T-helper 2 cell treated with Interferon-gamma antibody and Interleukin-4, amounts not matched to agents 100 ng/mL and 5 ng/mL, for 36 hours (primary cell): Measurements from ENCODE around the gene ABHD14A. TPM values are rescaled to one million over a fixed set of nuclear protein-coding genes. Genes with fewer than 3 reads are reported as not detected.
"Not testable (repeated sequence)": the region's sequence is repeated elsewhere in the genome, so short reads cannot be mapped to it uniquely, and the experiment has no call there.

Source experiments
- intact Hi-C: fragments of 100-400 bp; cut with micrococcal nuclease; formaldehyde crosslinking; loops from one replicate; pipeline ENCODE4 v1.15.1; 2023
- total RNA-seq: library from RNA; stranded (reverse); gene quantifications from 2 replicates; pipeline ENCODE4 v1.2.3, GENCODE V29; 2022

ABHD14A gene
- total RNA-seq, result 11.2 and 16.9 TPM in 2 replicates

GRCh38 chr3:51974963-51975851 lies at the start of gene ABHD14A:
Gene ABHD14A, plus strand, starts transcription at chr3:51975064. Its CDS starts 72 bp downstream, at chr3:51975136.
- intact Hi-C loops, result loop anchor here (1.0 kb wide), 3 partner anchors 8 to 80 kb away; partner anchors contain the start of genes ACY1 and PARP3

GRCh38 chr3:51927061-51927977 lies 47.5 kb upstream of the ABHD14A start:
- intact Hi-C loops, result no loop called here

- intact Hi-C loops, result no loop called here
These were observed 46.4 kb upstream of the ABHD14A start for GRCh38 chr3:51928438-51928837.

DNA sequence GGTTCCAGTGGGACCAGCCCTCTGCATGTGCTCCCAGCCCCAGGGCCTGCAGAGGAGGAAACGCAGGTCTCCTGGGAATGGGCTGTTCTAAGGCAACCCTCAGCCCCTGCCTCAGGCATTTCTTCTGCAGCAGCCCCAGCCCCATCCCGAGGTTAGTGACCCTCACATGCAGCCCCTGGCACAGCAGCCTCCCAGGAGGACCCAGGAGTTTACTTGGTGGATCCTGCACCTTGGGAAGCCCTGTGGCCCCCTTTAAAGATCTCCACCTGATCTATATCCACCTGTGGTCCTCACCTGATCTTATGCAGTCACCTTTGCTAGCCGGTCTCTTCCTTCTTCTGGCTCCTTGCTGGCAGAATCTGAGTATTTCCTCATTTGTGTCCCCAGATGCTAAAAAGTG lies 45.9 kb upstream of the ABHD14A start:
- intact Hi-C loops, result not testable (repeated sequence)

GRCh38 chr3:51929420-51930003 lies 45.4 kb upstream of the ABHD14A start:
- intact Hi-C loops, result no loop called here

DNA sequence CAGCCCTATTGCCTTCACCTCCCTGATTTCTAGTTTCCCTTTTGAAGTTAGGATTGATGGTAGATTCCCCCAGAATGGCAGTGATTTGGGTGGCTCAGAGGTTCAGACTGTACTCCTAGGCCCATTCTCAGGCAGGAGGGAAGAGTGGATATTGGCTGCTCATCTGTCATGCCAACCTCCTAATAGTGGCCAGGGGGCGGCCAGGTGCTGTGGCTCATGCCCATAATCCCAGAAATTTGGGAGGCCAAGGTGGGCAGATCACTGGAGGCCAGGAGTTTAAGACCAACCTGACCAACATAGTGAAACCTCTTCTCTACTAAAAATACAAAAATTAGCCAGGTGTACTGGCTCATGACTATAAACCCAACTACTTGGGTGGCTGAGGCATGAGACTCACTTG lies 44.4 kb upstream of the ABHD14A start:
- intact Hi-C loops, result no loop called here

DNA sequence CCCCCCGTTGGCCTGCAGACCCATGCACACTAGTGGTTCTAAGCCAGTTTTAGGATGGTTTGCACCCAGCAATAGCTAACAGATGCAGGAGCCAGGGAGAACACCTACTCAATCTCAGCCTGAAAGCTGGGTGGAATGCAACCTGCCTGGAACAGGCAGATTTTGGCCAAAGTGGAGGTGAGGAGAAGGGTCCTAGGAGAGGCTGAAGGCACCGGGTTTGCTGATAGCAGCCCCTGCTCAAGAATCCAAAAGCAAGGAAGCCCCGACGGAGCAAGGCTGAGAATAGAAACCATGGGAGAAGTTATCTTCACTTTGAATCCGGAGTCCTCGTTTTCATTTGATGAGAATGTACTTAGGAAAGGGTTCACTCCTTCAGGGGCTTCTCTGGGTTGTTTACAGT lies 43.1 kb upstream of the ABHD14A start:
- intact Hi-C loops, result no loop called here

DNA sequence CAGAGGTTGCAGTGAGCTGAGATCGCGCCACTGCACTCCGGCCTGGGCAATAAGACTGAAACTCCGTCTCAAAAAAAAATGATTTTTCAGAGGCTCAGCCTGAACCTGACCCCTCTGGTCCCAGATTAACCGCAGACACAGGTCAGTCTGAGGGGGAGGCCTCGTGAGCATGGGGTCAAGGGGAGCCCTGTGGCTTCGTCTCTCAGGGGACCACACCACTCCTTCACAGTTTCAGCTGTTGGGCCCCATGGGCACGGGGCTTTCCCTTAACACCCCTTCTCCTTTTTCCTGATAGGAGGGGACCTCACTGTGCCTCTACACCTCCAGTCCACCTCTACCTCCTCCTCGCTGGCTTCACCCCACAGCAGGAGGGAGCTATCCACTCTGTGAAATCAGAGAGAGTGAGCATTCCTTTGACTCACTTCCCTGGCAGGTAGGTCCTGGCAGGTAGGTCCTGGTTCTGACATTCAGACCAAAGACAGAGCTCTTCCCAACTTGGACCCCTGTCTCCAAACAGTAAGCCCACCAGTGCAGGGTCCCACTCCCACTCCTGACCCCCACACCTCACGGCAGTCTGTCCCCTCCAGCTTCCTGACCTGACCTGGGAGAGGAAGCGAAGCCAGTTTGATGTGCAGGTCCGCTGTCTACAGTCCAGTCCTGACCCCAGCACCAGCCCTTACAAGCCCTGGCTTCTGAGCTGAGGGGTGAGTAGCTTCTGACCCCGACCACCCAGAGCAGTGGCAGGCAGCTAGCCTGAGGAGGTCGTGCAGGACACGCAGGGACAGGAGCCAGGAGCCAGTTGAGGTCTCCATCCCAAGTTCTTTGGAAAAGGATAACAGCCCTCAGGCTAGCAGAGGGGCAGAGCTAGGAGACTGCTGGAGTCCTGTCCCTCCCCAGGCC lies 42.1 kb upstream of the ABHD14A start:
- intact Hi-C loops, result no loop called here

- intact Hi-C loops, result no loop called here
These were observed 41.3 kb upstream of the ABHD14A start for GRCh38 chr3:51933471-51934138.

GRCh38 chr3:51934139-51934850 lies 40.6 kb upstream of the ABHD14A start:
- intact Hi-C loops, result no loop called here

DNA sequence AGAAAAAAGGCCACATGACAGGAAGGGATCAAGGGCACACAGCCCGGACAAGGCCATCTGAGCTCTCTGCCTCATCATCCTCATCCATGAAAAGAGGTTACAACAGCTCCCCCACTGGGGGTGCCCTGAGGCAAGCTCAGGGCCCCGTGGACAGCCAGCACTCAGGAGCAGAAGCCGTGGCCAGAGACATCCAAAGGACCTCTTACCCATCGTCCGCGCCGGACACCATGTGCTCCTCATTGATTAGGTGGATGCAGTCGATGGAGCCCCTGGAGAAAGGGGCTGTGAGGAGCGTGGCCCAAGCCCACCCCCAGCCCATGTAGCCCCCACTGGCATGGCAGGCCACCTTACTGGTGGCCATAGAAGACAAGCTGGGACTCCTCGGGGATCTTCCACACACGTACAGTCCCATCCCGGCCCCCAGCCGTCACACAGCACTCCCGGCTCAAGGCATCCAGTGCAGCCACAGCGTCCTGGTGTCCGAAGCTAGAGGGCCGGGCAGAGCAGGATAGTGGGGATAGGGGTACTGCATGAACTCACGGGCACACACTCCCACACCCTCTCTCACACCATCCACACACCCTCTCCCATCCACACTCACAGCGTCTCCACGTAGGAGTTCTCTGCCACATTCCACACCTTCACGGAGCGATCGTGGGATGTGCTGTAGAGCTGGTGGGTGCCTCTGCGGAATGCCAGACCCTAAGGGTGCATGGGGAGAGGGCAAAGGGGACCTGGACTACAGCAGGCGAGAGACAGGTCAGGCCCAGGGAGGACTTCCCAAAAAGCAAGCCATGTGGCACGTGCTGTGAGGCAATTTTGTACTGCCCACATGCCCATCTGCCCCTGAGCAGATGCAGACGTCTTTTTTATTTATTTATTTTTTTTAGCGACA lies 39.6 kb upstream of the ABHD14A start:
- intact Hi-C loops, result no loop called here

GRCh38 chr3:51935886-51936755 lies 38.7 kb upstream of the ABHD14A start:
- intact Hi-C loops, result no loop called here

- intact Hi-C loops, result no loop called here
These were observed 37.9 kb upstream of the ABHD14A start for GRCh38 chr3:51937014-51937413.

- intact Hi-C loops, result no loop called here
These were observed 37.0 kb upstream of the ABHD14A start for GRCh38 chr3:51937611-51938450.

DNA sequence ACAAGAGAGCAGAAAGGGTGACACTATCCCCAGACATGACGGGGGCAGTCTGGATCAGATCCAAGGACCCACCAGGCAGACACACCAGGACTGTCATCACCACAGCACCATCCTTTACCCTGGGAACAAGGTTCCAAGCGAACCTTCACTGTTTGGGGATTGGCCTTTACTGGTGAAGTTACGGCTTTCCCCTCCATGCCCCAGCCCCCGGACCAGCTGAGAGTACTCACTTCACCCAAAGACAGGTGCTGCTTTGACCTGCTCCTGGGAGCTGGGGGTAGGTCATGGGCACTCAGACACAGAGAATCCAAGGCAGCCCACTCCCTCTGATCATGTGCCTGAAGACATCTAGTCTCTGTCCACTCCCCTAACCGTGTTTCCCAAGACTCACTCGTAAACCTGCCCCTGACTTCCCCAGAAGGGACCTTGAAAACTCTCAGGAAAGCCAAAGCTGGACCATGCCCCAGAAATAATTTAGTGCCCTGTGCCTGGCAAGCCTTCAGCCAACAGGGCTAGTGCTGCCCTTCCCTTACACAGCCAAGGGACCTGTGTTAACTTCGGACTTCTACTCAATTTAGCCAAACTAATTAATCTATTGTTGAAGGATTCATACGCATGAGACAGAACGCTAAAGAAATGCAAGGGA lies 36.0 kb upstream of the ABHD14A start:
- intact Hi-C loops, result no loop called here
